Lower leg skin (tissue), 4 donors: ENCODE results near the gene KPNB1. TPM values are rescaled to one million over a fixed set of nuclear protein-coding genes. Genes with fewer than 3 reads are reported as not detected.

Experiments used
- DNase-seq, 2 donors: peaks; one replicate each; pipeline ENCODE4 v3.0.0-alpha.2; 2019; ENCODE audit warnings: low spot score in 2 of 2
- H3K4me3 ChIP-seq: fragments of 200-600 bp; sonication (generic); 2 replicates; pipeline ENCODE4 v1.5.1; 2017; ENCODE audit warnings: mild to moderate bottlenecking, low read depth; ENCODE audit not compliant: poor library complexity, severe bottlenecking
- CTCF ChIP-seq, 3 donors: fragments of 450-650 bp; IDR thresholded peaks; one replicate each; pipeline ENCODE4 v1.5.1; 2016; ENCODE audit warnings: antibody characterized with exemption in 3 of 3, mild to moderate bottlenecking in 3 of 3, moderate library complexity in 2 of 3
- POLR2A ChIP-seq, 2 donors: fragments of 450-650 bp; IDR thresholded peaks; one replicate each; pipeline ENCODE4 v1.6.1; 2016 to 2017; ENCODE audit warnings: antibody characterized with exemption in 2 of 2, mild to moderate bottlenecking in 1 of 2, moderate library complexity in 1 of 2
- WGBS, 2 donors: methylation state at CpG; one replicate each; pipeline ENCODE4 v1.1.5; 2018; 5-methylcytosine and 5-hydroxymethylcytosine counted together
- intact Hi-C: fragments of 100-400 bp; cut with DNase I; formaldehyde crosslinking; loops from one replicate; pipeline ENCODE4 v1.15.0; 2023; ENCODE audit warnings: low total_unique reads
- total RNA-seq, 4 donors: library from RNA; depleted of rRNA; stranded (reverse); fragments of >200 nt; gene quantifications; one replicate each; pipeline ENCODE4 v1.1.0, GENCODE V29; 2016

The KPNB1 gene
- total RNA-seq, 4 donors from 2014 or later: 114 to 189 (median 124) TPM

GRCh38 chr17:47694581-47695428, 45.1 kb downstream of the KPNB1 start:
- H3K4me3 ChIP-seq: peak overlapping the region; percentile 65
- intact Hi-C loops: no loop called here
- peak; percentile 34 to 93 for DNase-seq
- TF ChIP-seq CTCF (IDR thresholded peaks at IDR 0.05) (no peak), POLR2A (IDR thresholded peaks at IDR 0.05) (no peak)
- WGBS, 2 donors: 1% methylated on average over 34 to 36 of the region's 65 CpGs

DNA sequence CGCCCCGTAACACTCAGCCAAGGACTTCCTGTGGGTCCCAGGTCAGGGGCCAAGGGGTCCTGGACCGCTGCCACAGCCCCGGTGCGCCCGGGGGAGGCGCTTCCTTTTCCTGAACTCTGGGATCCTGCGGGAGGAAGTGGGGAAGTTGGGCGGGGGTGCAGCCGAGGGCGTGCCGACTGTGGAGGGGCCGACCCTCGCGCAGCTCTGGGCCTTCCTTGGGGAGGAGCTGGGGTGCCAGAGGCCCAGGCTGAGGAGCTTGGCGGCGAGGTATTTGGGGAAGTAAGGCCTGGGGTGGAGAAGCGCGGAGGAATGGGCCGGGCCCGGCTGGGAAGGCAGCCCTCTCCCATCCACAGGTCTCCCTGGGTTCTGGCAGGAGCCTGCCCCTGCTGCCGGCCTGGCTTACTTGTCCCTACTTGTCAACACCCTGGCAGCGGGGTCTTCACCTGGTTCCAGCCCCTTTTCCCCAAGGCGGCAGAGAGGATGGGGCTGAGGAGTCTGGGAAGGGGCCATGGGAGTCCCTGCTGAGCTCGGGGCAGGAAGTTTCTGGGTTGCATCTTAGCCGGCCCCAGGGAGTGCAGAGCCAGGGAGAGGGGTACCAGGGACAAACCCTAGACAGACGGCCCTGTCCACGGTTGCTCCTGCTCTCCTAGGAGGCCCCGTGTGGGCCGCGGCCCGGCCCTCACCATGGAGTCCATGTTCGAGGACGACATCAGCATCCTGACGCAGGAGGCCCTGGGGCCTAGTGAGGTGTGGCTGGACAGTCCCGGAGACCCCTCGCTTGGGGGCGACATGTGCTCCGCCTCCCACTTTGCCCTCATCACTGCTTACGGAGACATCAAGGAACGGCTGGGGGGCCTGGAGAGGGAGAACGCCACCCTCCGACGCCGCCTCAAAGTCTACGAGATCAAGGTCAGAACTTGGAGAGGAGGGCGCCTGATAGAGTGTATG, 46.0 kb downstream of the KPNB1 start:
- intact Hi-C loops: no loop called here
- 38 to 44% methylated on average over 45 to 47 of the region's 47 CpGs for whole genome bisulfite sequencing, 2 donors
- DNase-seq: peak; percentile 36 to 93
- peak overlapping the region; percentile 65 for H3K4me3 ChIP-seq
- TF ChIP-seq POLR2A (IDR thresholded peaks at IDR 0.05) (no peak), CTCF (IDR thresholded peaks at IDR 0.05) (no peak)

DNA sequence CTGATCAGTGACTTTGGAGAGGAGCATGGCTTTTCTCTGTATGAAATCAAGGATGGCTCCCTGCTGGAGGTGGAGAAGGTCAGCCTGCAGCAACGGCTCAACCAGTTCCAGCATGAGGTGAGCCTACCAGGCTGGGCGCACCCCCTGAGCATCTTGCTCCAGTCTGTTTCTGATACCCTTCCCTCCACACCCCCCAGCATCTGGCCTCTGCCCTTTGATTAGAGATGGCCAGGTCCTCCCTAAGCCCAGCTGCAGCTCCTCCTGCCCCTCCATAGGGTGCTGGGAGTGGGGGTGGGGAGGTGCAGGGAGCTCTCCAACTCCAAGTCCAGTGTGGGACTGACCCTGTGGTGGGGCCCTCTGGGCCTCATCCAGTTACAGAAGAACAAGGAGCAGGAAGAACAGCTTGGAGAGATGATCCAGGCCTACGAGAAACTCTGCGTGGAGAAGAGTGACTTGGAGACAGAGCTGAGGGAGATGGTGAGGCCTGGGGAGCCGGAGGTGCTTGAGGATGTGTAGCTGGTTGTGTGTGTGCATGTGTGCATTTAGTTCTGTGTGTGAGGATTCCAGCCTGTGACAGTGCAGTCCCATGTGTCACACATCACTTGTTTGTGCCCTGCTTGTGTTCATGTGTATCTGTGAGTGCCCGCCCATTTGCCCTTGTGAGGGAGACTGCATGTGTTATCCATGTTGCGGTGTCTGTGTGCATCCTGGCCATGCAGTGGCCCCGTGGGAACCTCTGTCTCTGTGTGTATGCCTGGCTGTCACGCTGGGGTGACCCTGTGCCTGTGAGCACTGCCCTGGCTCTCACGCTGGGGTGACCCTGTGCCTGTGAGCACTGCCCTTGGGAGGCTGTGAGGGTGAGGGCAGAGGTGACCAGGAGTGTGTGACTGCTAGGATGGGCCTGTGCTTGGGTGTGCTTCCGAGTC, 47.3 kb downstream of the KPNB1 start:
- DNase-seq: peak in 1 of 2 donors; percentile 85
- TF ChIP-seq CTCF (IDR thresholded peaks at IDR 0.05): no peak
- TF ChIP-seq POLR2A (IDR thresholded peaks at IDR 0.05): no peak
- H3K4me3 ChIP-seq: no peak overlapping the region
- intact Hi-C loops: no loop called here
- 78 to 84% methylated on average over 11 of the region's 11 CpGs for WGBS, 2 donors

- DNase-seq: peak in 1 of 2 donors; percentile 80
- TF ChIP-seq POLR2A (IDR thresholded peaks at IDR 0.05) (no peak), CTCF (IDR thresholded peaks at IDR 0.05) (no peak)
- no peak overlapping the region for H3K4me3 ChIP-seq
- WGBS, 2 donors: 71 to 73% methylated on average over 9 of the region's 9 CpGs
- intact Hi-C loops: no loop called here
These were observed 48.4 kb downstream of the KPNB1 start for GRCh38 chr17:47697906-47698711.
